ENCODE results near the gene SELENOM.
"Not testable (repeated sequence)": the region's sequence is repeated elsewhere in the genome, so short reads cannot be mapped to it uniquely, and the experiment has no call there.

The SELENOM gene

GRCh38 chr22:31105282-31105929, 2.0 kb downstream of the SELENOM start:
- no peak for DNase-seq (ENCODE audit: low read depth)

GRCh38 chr22:31104869-31105268, 2.5 kb downstream of the SELENOM start:
- no peak for DNase-seq (ENCODE audit: low read depth)

- no peak for DNase-seq (ENCODE audit: low read depth)
These were observed 3.3 kb downstream of the SELENOM start for GRCh38 chr22:31103899-31104694.

- DNase-seq (ENCODE audit: low read depth): no peak
These were observed 4.3 kb downstream of the SELENOM start for GRCh38 chr22:31103111-31103510.

- DNase-seq (ENCODE audit: low read depth): no peak
These were observed 4.8 kb downstream of the SELENOM start for GRCh38 chr22:31102441-31103081.

GRCh38 chr22:31100762-31101525, 6.4 kb downstream of the SELENOM start:
- DNase-seq (ENCODE audit: low read depth): no peak

- no peak for DNase-seq (ENCODE audit: low read depth)
These were observed 7.3 kb downstream of the SELENOM start for GRCh38 chr22:31099841-31100761.

- no peak for DNase-seq (ENCODE audit: low read depth)
These were observed 8.0 kb downstream of the SELENOM start for GRCh38 chr22:31099386-31099785.

- no peak for DNase-seq (ENCODE audit: low read depth)
These were observed 8.7 kb downstream of the SELENOM start for GRCh38 chr22:31098632-31099110.

- no peak for DNase-seq (ENCODE audit: low read depth)
These were observed 9.3 kb downstream of the SELENOM start for GRCh38 chr22:31097941-31098631.

- DNase-seq (ENCODE audit: low read depth): not testable (repeated sequence)
These were observed 9.8 kb downstream of the SELENOM start for GRCh38 chr22:31097539-31097938.

GRCh38 chr22:31096657-31097279, 10.6 kb downstream of the SELENOM start:
- DNase-seq (ENCODE audit: low read depth): no peak

GRCh38 chr22:31095637-31096249, 11.6 kb downstream of the SELENOM start:
- DNase-seq (ENCODE audit: low read depth): no peak

- no peak for DNase-seq (ENCODE audit: low read depth)
These were observed 12.6 kb downstream of the SELENOM start for GRCh38 chr22:31094741-31095140.

- no peak for DNase-seq (ENCODE audit: low read depth)
These were observed 13.3 kb downstream of the SELENOM start for GRCh38 chr22:31094021-31094551.

- DNase-seq (ENCODE audit: low read depth): no peak
These were observed 14.1 kb downstream of the SELENOM start for GRCh38 chr22:31093086-31093850.

GRCh38 chr22:31092161-31092560, 15.2 kb downstream of the SELENOM start:
- no peak for DNase-seq (ENCODE audit: low read depth)
